CD14-positive monocyte (primary cell): Measurements from ENCODE around the gene GPA33. TPM values are rescaled to one million over a fixed set of nuclear protein-coding genes. Genes with fewer than 3 reads are reported as not detected.
A peak's percentile ranks its signal among the peaks of the same experiment; 100 is the strongest.

Experiments used
- DNase-seq, 3 donors: peaks; one replicate each; pipeline ENCODE4 v3.0.0-alpha.2; 2011 to 2022
- H2AFZ ChIP-seq: 2 replicates; pipeline ENCODE4 v1.6.0; 2012; ENCODE audit warnings: mild to moderate bottlenecking, low read depth, low read length, inconsistent platforms; ENCODE audit not compliant: insufficient read depth, poor library complexity, severe bottlenecking
- H3K27ac ChIP-seq, 2 donors: 1 replicate in 1 of 2; 2 replicates in 1 of 2; pipeline ENCODE4 v1.5.1; 2012 to 2013; ENCODE audit warnings: low read length in 2 of 2, control low read depth in 1 of 2, inconsistent platforms in 1 of 2, low read depth in 1 of 2, mild to moderate bottlenecking in 1 of 2
- H3K27me3 ChIP-seq, 2 donors: one replicate each; pipeline versions ENCODE4 v1.6.0 to v1.6.1; 2011 to 2013; ENCODE audit warnings: low read length in 2 of 2; ENCODE audit not compliant: control insufficient read depth in 2 of 2, insufficient read depth in 2 of 2
- H3K36me3 ChIP-seq, 2 donors: replicated peaks in 1 of 2; 1 replicate in 1 of 2; 2 replicates in 1 of 2; pipeline versions ENCODE4 v1.5.1 to v1.6.1; 2012 to 2013; ENCODE audit warnings: low read length in 2 of 2, control low read depth in 1 of 2, inconsistent platforms in 1 of 2, mild to moderate bottlenecking in 1 of 2; ENCODE audit not compliant: insufficient read depth in 2 of 2, control insufficient read depth in 1 of 2
- H3K4me1 ChIP-seq, 2 donors: 1 replicate in 1 of 2; 2 replicates in 1 of 2; pipeline versions ENCODE4 v1.5.1 to v1.6.1; 2012 to 2013; ENCODE audit warnings: low read length in 2 of 2, control low read depth in 1 of 2, inconsistent platforms in 1 of 2, mild to moderate bottlenecking in 1 of 2, moderate library complexity in 1 of 2; ENCODE audit not compliant: insufficient read depth in 2 of 2, control insufficient read depth in 1 of 2
- H3K4me2 ChIP-seq: replicated peaks from 2 replicates; pipeline ENCODE3; 2012; ENCODE audit warnings: low read length, moderate library complexity, mild to moderate bottlenecking; ENCODE audit not compliant: poor library complexity, severe bottlenecking; ENCODE audit errors: extremely low read depth
- H3K4me3 ChIP-seq, 3 experiments: fragments of 200-600 bp in 1 of 3; sonication (generic) in 1 of 3; replicated peaks in 1 of 3; 1 replicate in 2 of 3; 2 replicates in 1 of 3; pipeline ENCODE4 v1.5.1; 2011 to 2013; ENCODE audit warnings: low read length in 3 of 3, mild to moderate bottlenecking in 3 of 3, control low read depth in 2 of 3, low read depth in 2 of 3, inconsistent platforms in 1 of 3, moderate library complexity in 1 of 3
- H3K79me2 ChIP-seq: 2 replicates; pipeline ENCODE4 v1.6.0; 2012; ENCODE audit warnings: mild to moderate bottlenecking, control low read depth, inconsistent platforms, low read length, moderate library complexity; ENCODE audit not compliant: insufficient read depth
- H3K9ac ChIP-seq: 2 replicates; pipeline ENCODE4 v1.6.0; 2017; ENCODE audit warnings: low read length, mild to moderate bottlenecking; ENCODE audit not compliant: insufficient read depth, poor library complexity, severe bottlenecking
- H3K9me3 ChIP-seq, 2 donors: replicated peaks in 1 of 2; 1 replicate in 1 of 2; 2 replicates in 1 of 2; pipeline versions ENCODE4 v1.5.1 to v1.6.1; 2012 to 2013; ENCODE audit warnings: low read length in 2 of 2, control low read depth in 1 of 2; ENCODE audit not compliant: control insufficient read depth in 1 of 2, insufficient read depth in 1 of 2
- H4K20me1 ChIP-seq: 2 replicates; pipeline ENCODE4 v1.6.0; 2012; ENCODE audit warnings: mild to moderate bottlenecking, low read length, control low read depth, moderate library complexity; ENCODE audit not compliant: insufficient read depth
- H3K27ac Mint-ChIP-seq, 7 donors: one replicate each; pipeline ENCODE4 v1.8.0; 2020; ENCODE audit warnings: mild to moderate bottlenecking in 7 of 7, mixed read lengths in 7 of 7, moderate library complexity in 6 of 7, inconsistent platforms in 2 of 7
- H3K27me3 Mint-ChIP-seq, 3 donors: one replicate each; pipeline ENCODE4 v1.8.0; 2021 to 2022; ENCODE audit warnings: low read depth in 3 of 3, mild to moderate bottlenecking in 3 of 3, mixed read lengths in 3 of 3, moderate library complexity in 3 of 3, inconsistent platforms in 1 of 3
- H3K36me3 Mint-ChIP-seq, 2 donors: one replicate each; pipeline ENCODE4 v1.8.0; 2020; ENCODE audit warnings: mixed read lengths in 2 of 2, inconsistent platforms in 1 of 2, mild to moderate bottlenecking in 1 of 2
- H3K4me1 Mint-ChIP-seq: one replicate; pipeline ENCODE4 v1.8.0; 2020; ENCODE audit warnings: mild to moderate bottlenecking, mixed read lengths
- H3K4me3 Mint-ChIP-seq, 2 donors: one replicate each; pipeline ENCODE4 v1.8.0; 2020; ENCODE audit warnings: mild to moderate bottlenecking in 2 of 2, mixed read lengths in 2 of 2, moderate library complexity in 1 of 2
- H3K9me3 Mint-ChIP-seq, 7 donors: one replicate each; pipeline ENCODE4 v1.8.0; 2020 to 2022; ENCODE audit warnings: mixed read lengths in 7 of 7, mild to moderate bottlenecking in 6 of 7, moderate library complexity in 6 of 7, inconsistent platforms in 2 of 7
- CTCF ChIP-seq: fragments of 200-600 bp; IDR thresholded peaks from one replicate; pipeline ENCODE4 v1.8.0; 2022; ENCODE audit warnings: antibody characterized with exemption, mild to moderate bottlenecking
- WGBS: methylation state at CpG from one replicate; pipeline ENCODE4 v1.1.5; 2013; ENCODE audit warnings: missing lambda C conversion rate; ENCODE audit not compliant: insufficient coverage; 5-methylcytosine and 5-hydroxymethylcytosine counted together
- intact Hi-C, 2 donors: fragments of 100-400 bp; cut with micrococcal nuclease; formaldehyde crosslinking; loops; one replicate each; pipeline versions ENCODE4 v1.15.0 to v1.15.1; 2023
- polyA minus RNA-seq: library from RNA; depleted of rRNA, polyadenylated mRNA; stranded (reverse); fragments of >200 nt; gene quantifications from 2 replicates; pipeline ENCODE4 v1.2.3, GENCODE V29; 2012
- polyA plus RNA-seq, 3 donors: library from polyadenylated mRNA; depleted of rRNA in 1 of 3; unstranded in 2 of 3; stranded (reverse) in 1 of 3; fragments of 300-500 nt in 2 of 3; fragments of >200 nt in 1 of 3; fragmentation: Illumina TruSeq in 2 of 3; gene quantifications; 1 replicate in 2 of 3; 2 replicates in 1 of 3; pipeline ENCODE4 v1.2.3, GENCODE V29; 2012 to 2021
- total RNA-seq, 12 experiments: library from RNA in 1 of 12; stranded (reverse) in 1 of 12; fragments of 120-200 nt in 1 of 12; gene quantifications; one replicate each; pipeline ENCODE4 v1.2.4 and lab custom pipeline; 2013 to 2026; ENCODE audit warnings: mixed read lengths in 6 of 12, inconsistent platforms in 1 of 12

GPA33 gene
- 2.0 TPM for total RNA-seq (2013)
- polyA plus RNA-seq (1 to 10 TPM in 2 of 3 donors, under 1 TPM in 1; 0.84 to 1.8 (median 1.8) TPM), polyA minus RNA-seq (0.97 and 1.2 TPM in 2 replicates), total RNA-seq (lab: John Stamatoyannopoulos, UW) (0 to 1.5 (median 0.59) reads per million in 11 experiments)

- Histone ChIP-seq H4K20me1 (no peaks in the 10 kb centered on the region), H3K79me2 (no peaks in the 10 kb centered on the region), H3K4me3 (peak within 1 kb of the TSS in 1 of 3 experiments; percentile 45), H3K9ac (peak within 1 kb of the TSS; percentile 38), H3K27me3 (no peaks in the 10 kb centered on the region), H2AFZ (peak within 1 kb of the TSS; percentile 44), H3K27ac (peak within 1 kb of the TSS; percentile 62 to 82), H3K9me3 (no peaks in the 10 kb centered on the region), H3K4me2 (peak within 1 kb of the TSS; percentile 55), H3K36me3 (no peaks in the 10 kb centered on the region), H3K4me1 (peaks cover 21 to 32% of the 10 kb centered on the region in 2 donors)
- Mint-ChIP-seq H3K4me1 (peaks cover 36% of the 10 kb centered on the region), H3K4me3 (peak within 1 kb of the TSS; percentile 31 to 40), H3K27me3 (peaks cover 0 to 5% (median 0%) of the 10 kb centered on the region in 3 donors), H3K36me3 (no peaks in the 10 kb centered on the region), H3K27ac (peak within 1 kb of the TSS; percentile 90 to 95 (median 93)), H3K9me3 (peaks cover 0 to 2% (median 0%) of the 10 kb centered on the region in 7 donors)
- DNase-seq = peak; percentile 72 to 80 (median 75)
- intact Hi-C loops = no loop called here
- WGBS = no CpG with 5 or more reads among the region's 1 CpG
- TF ChIP-seq CTCF = no peak
These were observed at the start of gene GPA33 for GRCh38 chr1:167090314-167090942. GPA33 (minus strand) TSS chr1:167090377; CDS start chr1:167090287, 90 bp downstream.

- Histone ChIP-seq H3K36me3 (no peaks in the 10 kb centered on the region), H4K20me1 (no peaks in the 10 kb centered on the region), H3K9ac (no peak overlapping the region), H3K4me3 (no peak overlapping the region), H3K4me2 (no peak overlapping the region), H2AFZ (no peak overlapping the region), H3K79me2 (no peaks in the 10 kb centered on the region), H3K9me3 (no peaks in the 10 kb centered on the region), H3K27me3 (no peaks in the 10 kb centered on the region), H3K4me1 (no peaks in the 10 kb centered on the region), H3K27ac (no peak overlapping the region)
- TF ChIP-seq CTCF = no peak
- no peak overlapping the region for H3K27ac Mint-ChIP-seq
- no peak for DNase-seq
- no CpG with 5 or more reads among the region's 1 CpG for WGBS
- H3K9me3 Mint-ChIP-seq = peaks cover 0 to 4% (median 2%) of the 10 kb centered on the region in 7 donors
- no peaks in the 10 kb centered on the region for H3K4me1 Mint-ChIP-seq
- intact Hi-C loops = no loop called here
- no peaks in the 10 kb centered on the region for H3K36me3 Mint-ChIP-seq
- H3K27me3 Mint-ChIP-seq = peaks cover 2 to 5% (median 4%) of the 10 kb centered on the region in 3 donors
- no peak overlapping the region for H3K4me3 Mint-ChIP-seq
These were observed 48.5 kb upstream of the GPA33 start for GRCh38 chr1:167138703-167139102.
